ENCODE measurements around the gene OBI1.

OBI1 gene

DNA sequence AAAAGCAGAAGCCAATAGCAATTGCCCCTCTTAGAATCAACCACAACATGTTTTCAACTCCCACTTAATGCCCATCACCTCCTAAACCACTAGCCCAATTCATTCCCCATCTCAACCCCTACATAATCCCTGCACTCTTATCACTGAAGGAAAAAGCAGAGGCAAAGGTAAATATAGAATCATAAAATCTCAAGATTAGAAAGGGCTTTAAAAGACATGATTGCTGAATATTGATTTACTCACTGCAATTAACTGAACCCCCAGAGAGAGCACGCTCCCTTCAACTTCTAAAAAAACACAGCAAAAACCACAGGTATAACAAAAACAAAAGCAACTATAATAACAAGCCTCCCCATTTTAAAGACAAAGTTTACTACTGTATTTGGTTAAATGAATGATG lies 40.5 kb downstream of the OBI1 start:
- peaks cover 12 to 16% of the 10 kb centered on the region in 2 donors for H3K36me3 ChIP-seq (ENCODE audit: control insufficient read depth in 1 of 2, insufficient read depth in 2 of 2, low read length in 2 of 2)
- no peak overlapping the region for H3K4me3 ChIP-seq (ENCODE audit: low read depth in 1 of 2, low read length in 2 of 2)

DNA sequence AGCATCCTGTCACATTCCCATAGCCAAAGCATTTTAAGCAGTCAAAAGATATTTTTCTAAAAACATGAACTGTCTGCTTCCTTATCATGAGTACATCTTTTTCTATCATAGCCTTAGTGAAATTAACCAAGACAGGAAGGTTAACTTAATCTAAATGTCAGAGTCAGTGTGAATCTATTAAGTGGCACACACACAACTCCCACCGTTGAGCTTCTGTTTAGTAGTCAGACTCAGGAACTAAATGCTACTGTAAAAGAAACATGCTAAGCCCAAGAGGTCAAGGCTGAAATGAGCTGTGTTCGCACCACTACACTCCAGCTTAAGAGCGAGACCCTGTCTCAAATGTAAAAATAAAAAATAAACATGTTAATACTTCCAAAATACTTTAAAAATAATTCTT lies 47.9 kb downstream of the OBI1 start:
- Histone ChIP-seq H3K9me3 (ENCODE audit: control insufficient read depth in 1 of 2, low read length in 2 of 2) (no peaks in the 10 kb centered on the region), H3K27me3 (ENCODE audit: control insufficient read depth in 1 of 2, insufficient read depth in 2 of 2, low read length in 2 of 2) (peaks cover 53 to 57% of the 10 kb centered on the region in 2 donors), H3K36me3 (ENCODE audit: control insufficient read depth in 1 of 2, insufficient read depth in 2 of 2, low read length in 2 of 2) (peaks cover 5 to 6% of the 10 kb centered on the region in 2 donors), H3K27ac (ENCODE audit: low read depth, low read length) (no peak overlapping the region), H3K9ac (ENCODE audit: low read depth in 1 of 2, low read length in 2 of 2) (no peak overlapping the region), H3K4me1 (ENCODE audit: control insufficient read depth in 1 of 2, insufficient read depth in 2 of 2, low read length in 2 of 2) (peaks cover 13 to 30% of the 10 kb centered on the region in 2 donors), H3K4me3 (ENCODE audit: low read depth in 1 of 2, low read length in 2 of 2) (no peak overlapping the region)

More for the DNA sequence above, 40.5 kb downstream of the OBI1 start:
- Histone ChIP-seq H3K4me1 (ENCODE audit: control insufficient read depth in 1 of 2, insufficient read depth in 2 of 2, low read length in 2 of 2) (no peaks in the 10 kb centered on the region), H3K27me3 (ENCODE audit: control insufficient read depth in 1 of 2, insufficient read depth in 2 of 2, low read length in 2 of 2) (no peaks in the 10 kb centered on the region), H3K9me3 (ENCODE audit: control insufficient read depth in 1 of 2, low read length in 2 of 2) (no peaks in the 10 kb centered on the region), H3K9ac (ENCODE audit: low read depth in 1 of 2, low read length in 2 of 2) (no peak overlapping the region), H3K27ac (ENCODE audit: low read depth, low read length) (no peak overlapping the region)

DNA sequence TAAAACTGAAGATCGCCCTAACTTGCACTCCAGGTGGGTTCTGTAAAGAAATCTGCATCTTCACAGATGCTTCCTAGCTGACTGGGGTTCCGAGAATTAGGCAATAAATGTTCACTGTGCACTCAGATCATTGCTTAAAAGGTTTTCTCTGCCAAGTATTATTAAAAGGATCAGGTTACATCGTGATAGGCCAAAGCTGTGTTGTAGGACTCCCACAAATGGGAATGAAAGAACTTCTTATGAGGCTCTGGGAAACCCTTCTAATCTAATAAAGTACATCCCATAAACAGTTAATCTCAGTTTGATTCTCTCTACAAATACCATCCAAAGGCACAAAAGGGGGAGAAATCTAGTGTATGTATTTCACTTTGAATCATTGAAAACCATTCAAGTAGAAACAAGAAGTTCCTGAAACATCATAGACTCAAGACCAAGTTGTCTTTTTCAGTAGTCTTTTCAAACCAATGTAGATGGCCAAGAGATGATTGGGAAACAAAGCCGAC lies 48.5 kb downstream of the OBI1 start:
- Histone ChIP-seq H3K4me1 (ENCODE audit: control insufficient read depth in 1 of 2, insufficient read depth in 2 of 2, low read length in 2 of 2) (peaks cover 13 to 30% of the 10 kb centered on the region in 2 donors), H3K27me3 (ENCODE audit: control insufficient read depth in 1 of 2, insufficient read depth in 2 of 2, low read length in 2 of 2) (peaks cover 59 to 63% of the 10 kb centered on the region in 2 donors), H3K9me3 (ENCODE audit: control insufficient read depth in 1 of 2, low read length in 2 of 2) (no peaks in the 10 kb centered on the region), H3K27ac (ENCODE audit: low read depth, low read length) (no peak overlapping the region), H3K4me3 (ENCODE audit: low read depth in 1 of 2, low read length in 2 of 2) (no peak overlapping the region), H3K9ac (ENCODE audit: low read depth in 1 of 2, low read length in 2 of 2) (no peak overlapping the region), H3K36me3 (ENCODE audit: control insufficient read depth in 1 of 2, insufficient read depth in 2 of 2, low read length in 2 of 2) (peaks cover 0 to under 1% of the 10 kb centered on the region in 2 donors)

DNA sequence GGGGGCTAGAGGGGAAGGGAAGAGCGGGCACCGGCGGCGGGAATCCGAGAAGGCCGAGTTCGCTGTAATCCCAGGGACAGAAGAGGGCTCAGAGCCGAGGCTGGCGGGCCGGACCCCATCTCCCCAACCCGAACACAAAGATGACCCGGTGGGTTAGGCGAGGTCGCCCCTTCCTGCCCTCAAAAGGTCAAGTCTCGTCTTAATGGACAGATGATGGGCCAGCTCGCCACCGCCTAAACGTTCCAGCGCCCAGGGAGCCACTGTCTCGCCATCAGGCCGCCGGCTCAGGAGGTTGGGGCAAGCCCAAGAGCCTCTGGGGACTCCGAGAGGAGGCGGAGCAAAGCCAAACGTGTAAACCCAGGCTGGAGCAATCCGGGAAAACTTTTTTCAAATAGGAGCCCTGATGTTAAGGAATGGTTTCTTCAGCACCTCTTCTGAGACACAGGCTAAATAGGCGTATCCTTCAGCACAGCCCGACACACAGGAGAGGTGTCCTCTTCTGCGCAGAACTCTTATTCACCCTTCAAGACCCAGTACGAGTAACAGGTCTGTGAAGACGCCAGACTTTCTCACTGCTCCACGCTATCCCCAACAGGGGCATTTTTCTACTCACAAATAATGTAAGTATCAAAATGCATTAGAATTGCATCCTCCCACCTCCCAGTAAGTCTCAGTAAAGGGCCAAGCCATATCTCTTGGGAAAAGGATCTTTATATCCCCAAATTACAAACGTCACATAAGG lies 49.3 kb downstream of the OBI1 start:
- H3K36me3 ChIP-seq (ENCODE audit: control insufficient read depth in 1 of 2, insufficient read depth in 2 of 2, low read length in 2 of 2) = no peaks in the 10 kb centered on the region
- H3K27ac ChIP-seq (ENCODE audit: low read depth, low read length) = no peak overlapping the region
- no peak overlapping the region for H3K9ac ChIP-seq (ENCODE audit: low read depth in 1 of 2, low read length in 2 of 2)
- H3K4me1 ChIP-seq (ENCODE audit: control insufficient read depth in 1 of 2, insufficient read depth in 2 of 2, low read length in 2 of 2) = peaks cover 20 to 30% of the 10 kb centered on the region in 2 donors
- no peaks in the 10 kb centered on the region for H3K9me3 ChIP-seq (ENCODE audit: control insufficient read depth in 1 of 2, low read length in 2 of 2)
- peak overlapping the region; percentile 63 to 65 for H3K4me3 ChIP-seq (ENCODE audit: low read depth in 1 of 2, low read length in 2 of 2)
- H3K27me3 ChIP-seq (ENCODE audit: control insufficient read depth in 1 of 2, insufficient read depth in 2 of 2, low read length in 2 of 2) = peaks cover 67 to 71% of the 10 kb centered on the region in 2 donors

DNA sequence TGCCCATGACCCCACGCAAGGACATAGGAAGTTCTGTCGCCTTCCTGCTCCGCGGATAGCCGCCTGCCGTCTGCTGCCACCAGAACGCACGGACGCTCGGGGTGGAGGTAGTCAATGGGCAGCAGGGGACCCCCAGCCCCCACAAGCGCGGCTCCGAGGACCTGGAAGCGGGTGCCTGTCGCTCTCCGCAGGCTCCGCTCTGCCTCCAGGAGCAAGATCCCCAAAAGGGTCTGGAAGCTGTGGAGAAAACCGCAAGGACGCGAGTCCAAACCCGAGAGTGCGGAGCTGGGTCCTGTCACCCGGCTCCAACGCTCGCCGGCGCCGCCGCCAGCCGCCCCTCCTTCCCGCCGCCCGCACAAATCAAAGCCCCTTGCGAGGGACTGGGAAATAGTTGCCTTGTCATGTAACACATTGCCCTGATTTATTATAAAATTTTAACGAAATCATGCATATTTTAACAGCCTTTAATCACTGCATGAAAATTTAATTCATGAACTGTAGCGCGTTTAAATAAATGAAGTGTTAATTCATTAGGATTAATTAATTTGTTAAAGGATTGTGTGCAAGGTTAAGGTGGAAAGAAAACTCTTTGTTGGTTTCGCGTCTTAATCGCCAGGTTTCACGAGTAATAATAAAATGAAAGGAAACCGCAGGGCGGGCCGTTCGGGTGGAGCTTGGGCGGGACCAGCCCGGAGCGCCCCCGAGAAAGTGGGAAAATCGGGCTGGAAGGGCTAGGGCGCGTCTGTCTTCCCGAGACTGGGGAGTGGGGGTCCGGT lies 50.1 kb downstream of the OBI1 start:
- Histone ChIP-seq H3K36me3 (ENCODE audit: control insufficient read depth in 1 of 2, insufficient read depth in 2 of 2, low read length in 2 of 2) (no peaks in the 10 kb centered on the region), H3K9ac (ENCODE audit: low read depth in 1 of 2, low read length in 2 of 2) (no peak overlapping the region), H3K27me3 (ENCODE audit: control insufficient read depth in 1 of 2, insufficient read depth in 2 of 2, low read length in 2 of 2) (peaks cover 72 to 77% of the 10 kb centered on the region in 2 donors), H3K4me1 (ENCODE audit: control insufficient read depth in 1 of 2, insufficient read depth in 2 of 2, low read length in 2 of 2) (peaks cover 20 to 32% of the 10 kb centered on the region in 2 donors), H3K9me3 (ENCODE audit: control insufficient read depth in 1 of 2, low read length in 2 of 2) (no peaks in the 10 kb centered on the region), H3K27ac (ENCODE audit: low read depth, low read length) (no peak overlapping the region), H3K4me3 (ENCODE audit: low read depth in 1 of 2, low read length in 2 of 2) (peak overlapping the region; percentile 63 to 65)

DNA sequence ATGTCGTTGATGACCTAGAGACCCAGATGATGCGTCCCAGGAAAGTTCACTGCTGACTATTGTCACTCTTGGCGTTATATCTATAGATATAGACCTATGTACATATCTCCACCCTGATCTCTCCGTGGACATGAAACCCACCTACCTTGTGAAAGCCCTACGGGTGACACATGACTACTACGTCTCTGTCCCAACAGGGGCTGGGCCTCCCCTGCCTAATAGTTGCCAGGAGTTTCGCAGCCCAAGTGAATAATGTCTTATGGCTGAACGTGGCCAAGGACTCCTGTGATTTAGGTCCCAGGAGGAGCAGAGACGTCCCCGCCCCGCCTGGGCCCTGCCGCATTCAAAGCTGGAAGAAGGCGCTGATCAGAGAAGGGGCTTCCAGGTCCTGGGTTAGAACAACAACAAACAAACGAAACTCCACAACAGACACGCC lies 50.7 kb downstream of the OBI1 start:
- peak overlapping the region; percentile 63 to 65 for H3K4me3 ChIP-seq (ENCODE audit: low read depth in 1 of 2, low read length in 2 of 2)
- H3K9me3 ChIP-seq (ENCODE audit: control insufficient read depth in 1 of 2, low read length in 2 of 2) = no peaks in the 10 kb centered on the region
- H3K27me3 ChIP-seq (ENCODE audit: control insufficient read depth in 1 of 2, insufficient read depth in 2 of 2, low read length in 2 of 2) = peaks cover 77 to 83% of the 10 kb centered on the region in 2 donors
- H3K27ac ChIP-seq (ENCODE audit: low read depth, low read length) = no peak overlapping the region
- H3K9ac ChIP-seq (ENCODE audit: low read depth in 1 of 2, low read length in 2 of 2) = no peak overlapping the region
- peaks cover 20 to 38% of the 10 kb centered on the region in 2 donors for H3K4me1 ChIP-seq (ENCODE audit: control insufficient read depth in 1 of 2, insufficient read depth in 2 of 2, low read length in 2 of 2)
- no peaks in the 10 kb centered on the region for H3K36me3 ChIP-seq (ENCODE audit: control insufficient read depth in 1 of 2, insufficient read depth in 2 of 2, low read length in 2 of 2)

DNA sequence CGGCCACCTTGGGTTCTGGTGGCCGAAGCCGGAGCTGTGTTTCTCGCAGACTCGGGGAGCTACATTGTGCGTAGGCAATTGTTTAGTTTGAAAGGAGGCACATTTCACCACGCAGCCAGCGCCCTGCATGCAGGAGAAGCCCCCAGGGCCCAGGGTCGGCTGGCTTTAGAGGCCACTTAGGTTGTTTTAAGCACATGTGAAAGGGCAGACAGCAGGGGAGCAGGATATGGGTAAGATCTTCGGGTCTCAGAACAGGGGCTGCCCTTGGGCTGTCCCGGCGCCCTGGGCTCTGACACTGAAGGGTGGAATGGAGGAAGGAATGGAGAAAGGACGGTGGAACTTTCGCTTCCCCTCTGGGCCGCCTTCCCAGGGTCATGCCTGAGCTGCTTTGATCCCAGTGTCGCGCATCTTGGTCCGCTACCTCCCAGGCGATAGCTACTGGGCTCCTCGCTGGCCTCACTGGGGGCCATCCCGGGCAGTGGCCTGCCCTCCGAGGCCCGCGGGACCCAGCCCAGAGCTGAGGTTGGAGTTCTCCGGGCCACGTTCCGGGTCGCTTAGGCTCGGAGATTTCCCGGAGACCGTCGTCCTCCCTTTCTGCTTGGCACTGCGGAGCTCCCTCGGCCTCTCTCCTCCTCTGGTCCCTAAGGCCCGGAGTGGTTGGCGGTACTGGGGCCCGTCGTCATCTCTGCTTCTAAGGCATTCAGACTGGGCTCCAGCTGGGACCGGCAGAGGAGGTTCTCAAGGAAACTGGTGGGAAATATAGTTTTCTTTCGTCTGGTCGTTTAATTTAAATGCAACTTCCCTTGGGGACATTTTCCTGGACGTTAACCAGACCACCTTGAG lies 51.3 kb downstream of the OBI1 start:
- Histone ChIP-seq H3K4me1 (ENCODE audit: control insufficient read depth in 1 of 2, insufficient read depth in 2 of 2, low read length in 2 of 2) (peaks cover 23 to 40% of the 10 kb centered on the region in 2 donors), H3K27me3 (ENCODE audit: control insufficient read depth in 1 of 2, insufficient read depth in 2 of 2, low read length in 2 of 2) (peaks cover 83 to 90% of the 10 kb centered on the region in 2 donors), H3K9ac (ENCODE audit: low read depth in 1 of 2, low read length in 2 of 2) (no peak overlapping the region), H3K9me3 (ENCODE audit: control insufficient read depth in 1 of 2, low read length in 2 of 2) (no peaks in the 10 kb centered on the region), H3K27ac (ENCODE audit: low read depth, low read length) (no peak overlapping the region), H3K4me3 (ENCODE audit: low read depth in 1 of 2, low read length in 2 of 2) (no peak overlapping the region), H3K36me3 (ENCODE audit: control insufficient read depth in 1 of 2, insufficient read depth in 2 of 2, low read length in 2 of 2) (no peaks in the 10 kb centered on the region)

DNA sequence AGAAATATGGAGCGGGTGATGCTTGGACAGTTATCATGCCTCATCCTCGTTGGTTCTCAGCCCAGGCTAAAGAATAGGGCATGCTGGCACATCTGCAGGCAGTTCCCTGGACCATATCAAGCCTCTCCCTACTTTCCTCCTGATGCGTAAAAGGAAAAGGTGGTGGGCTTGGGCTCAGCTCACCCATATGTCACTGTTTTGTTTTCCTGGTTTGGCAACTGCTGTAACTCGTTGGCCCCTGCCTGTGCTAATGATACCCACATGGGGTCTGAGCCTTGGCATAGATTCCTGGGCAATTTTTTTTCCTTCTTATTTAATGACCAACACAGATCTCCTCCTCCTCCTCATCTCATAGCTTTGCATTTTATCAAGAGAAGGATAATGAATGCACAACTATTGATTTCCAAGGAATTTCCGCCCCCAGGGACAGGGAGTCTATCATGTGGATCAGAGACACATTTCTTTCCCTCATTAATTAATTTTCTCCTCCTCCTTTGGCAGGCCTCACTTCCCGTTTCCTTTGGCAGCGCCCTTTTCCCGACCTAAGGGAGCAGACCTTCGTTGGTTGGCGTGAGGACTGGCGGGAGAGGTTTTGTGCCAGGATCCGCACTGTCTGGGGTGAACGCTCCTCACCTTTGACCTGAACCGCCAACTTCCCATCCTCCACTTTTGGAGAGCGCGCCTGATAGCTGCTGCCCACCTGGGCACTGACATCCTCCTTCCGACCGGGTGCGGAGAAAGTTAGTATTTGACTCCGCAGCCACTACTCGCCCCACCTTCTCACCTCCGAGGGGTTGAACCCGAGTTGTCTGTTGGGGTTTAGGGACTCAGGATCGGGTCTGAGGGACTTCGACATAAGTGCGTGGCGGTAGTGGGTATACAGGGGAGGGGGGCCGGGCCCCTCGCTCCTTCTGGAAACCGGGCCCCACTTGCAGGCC lies 52.2 kb downstream of the OBI1 start:
- Histone ChIP-seq H3K4me1 (ENCODE audit: control insufficient read depth in 1 of 2, insufficient read depth in 2 of 2, low read length in 2 of 2) (peaks cover 27 to 45% of the 10 kb centered on the region in 2 donors), H3K9me3 (ENCODE audit: control insufficient read depth in 1 of 2, low read length in 2 of 2) (no peaks in the 10 kb centered on the region), H3K36me3 (ENCODE audit: control insufficient read depth in 1 of 2, insufficient read depth in 2 of 2, low read length in 2 of 2) (no peaks in the 10 kb centered on the region), H3K27ac (ENCODE audit: low read depth, low read length) (no peak overlapping the region), H3K9ac (ENCODE audit: low read depth in 1 of 2, low read length in 2 of 2) (no peak overlapping the region), H3K27me3 (ENCODE audit: control insufficient read depth in 1 of 2, insufficient read depth in 2 of 2, low read length in 2 of 2) (peaks cover 87 to 93% of the 10 kb centered on the region in 2 donors), H3K4me3 (ENCODE audit: low read depth in 1 of 2, low read length in 2 of 2) (no peak overlapping the region)

Measured in duodenal mucosa (tissue), 2 donors.